Fibroblast of lung (primary cell): ENCODE measurements around the gene DAD1.

Experiments used
- EZH2 ChIP-seq: IDR thresholded peaks from 2 replicates; pipeline ENCODE4 v1.5.1; 2012; ENCODE audit warnings: low read length, control low read depth, mild to moderate bottlenecking; ENCODE audit errors: missing control alignments
- TF ChIP-seq, protein P1 (sequence below), 2 donors: IDR thresholded peaks in 1 of 2; conservative IDR thresholded peaks in 1 of 2; 1 replicate in 1 of 2; 2 replicates in 1 of 2; pipeline ENCODE4 v1.5.1; 2011 to 2012; ENCODE audit warnings: low read length in 2 of 2, control low read depth in 1 of 2, inconsistent platforms in 1 of 2, low read depth in 1 of 2, mild to moderate bottlenecking in 1 of 2

DNA sequence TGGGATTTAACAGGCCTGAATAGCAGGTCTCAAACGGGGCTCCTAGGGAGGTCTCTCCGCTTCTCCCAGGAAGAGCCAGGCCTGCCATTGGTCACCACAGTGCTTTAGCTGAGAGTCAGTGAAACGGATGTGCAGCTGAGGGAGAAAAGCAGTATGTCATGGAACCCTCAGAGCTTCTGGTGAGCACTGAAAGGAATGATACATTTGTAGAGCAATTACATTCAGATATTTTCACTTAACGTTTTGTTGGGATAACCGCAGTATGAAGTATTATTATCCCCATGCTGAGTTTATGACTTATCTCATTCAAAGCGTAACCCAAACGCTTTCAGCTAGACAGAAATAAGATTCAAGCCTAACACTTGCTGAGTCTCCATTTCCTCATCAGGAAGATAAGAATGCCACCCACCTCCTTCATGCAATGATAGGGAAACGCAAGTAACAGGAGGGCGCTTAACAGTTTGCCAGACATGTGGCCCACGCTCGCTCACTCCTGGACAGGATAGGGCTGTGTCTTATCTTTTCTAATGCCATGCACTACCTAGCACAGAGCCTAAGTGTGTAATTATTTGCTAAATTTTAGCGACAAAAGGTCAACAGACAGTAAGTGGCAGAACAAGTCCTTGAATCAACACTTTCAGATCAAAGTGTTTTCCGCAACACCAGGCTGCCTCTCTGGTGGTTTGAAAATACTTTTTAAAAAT, 28.2 kb downstream of the DAD1 start:
- TF ChIP-seq EZH2, result no peak
- TF ChIP-seq, protein P1, sequence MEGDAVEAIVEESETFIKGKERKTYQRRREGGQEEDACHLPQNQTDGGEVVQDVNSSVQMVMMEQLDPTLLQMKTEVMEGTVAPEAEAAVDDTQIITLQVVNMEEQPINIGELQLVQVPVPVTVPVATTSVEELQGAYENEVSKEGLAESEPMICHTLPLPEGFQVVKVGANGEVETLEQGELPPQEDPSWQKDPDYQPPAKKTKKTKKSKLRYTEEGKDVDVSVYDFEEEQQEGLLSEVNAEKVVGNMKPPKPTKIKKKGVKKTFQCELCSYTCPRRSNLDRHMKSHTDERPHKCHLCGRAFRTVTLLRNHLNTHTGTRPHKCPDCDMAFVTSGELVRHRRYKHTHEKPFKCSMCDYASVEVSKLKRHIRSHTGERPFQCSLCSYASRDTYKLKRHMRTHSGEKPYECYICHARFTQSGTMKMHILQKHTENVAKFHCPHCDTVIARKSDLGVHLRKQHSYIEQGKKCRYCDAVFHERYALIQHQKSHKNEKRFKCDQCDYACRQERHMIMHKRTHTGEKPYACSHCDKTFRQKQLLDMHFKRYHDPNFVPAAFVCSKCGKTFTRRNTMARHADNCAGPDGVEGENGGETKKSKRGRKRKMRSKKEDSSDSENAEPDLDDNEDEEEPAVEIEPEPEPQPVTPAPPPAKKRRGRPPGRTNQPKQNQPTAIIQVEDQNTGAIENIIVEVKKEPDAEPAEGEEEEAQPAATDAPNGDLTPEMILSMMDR (conservative IDR thresholded peaks at IDR 0.05 in 1 of 2, IDR thresholded peaks at IDR 0.05 in 1 of 2; ENCODE audit: low read depth in 1 of 2, low read length in 2 of 2), result no peak
